Panc1 (cell line): Measurements from ENCODE around the gene TRPC3. TPM values are rescaled to one million over a fixed set of nuclear protein-coding genes. Genes with fewer than 3 reads are reported as not detected.

Experiments
- ATAC-seq: fragments of 200-7000 bp; cut with Tn5 transposase; 2 replicates; pipeline ENCODE4 v1.9.1; 2020; ENCODE audit warnings: mild to moderate bottlenecking, moderate library complexity
- BruUV-seq: library from RNA; stranded (reverse); fragments of 400-500 nt; replicated peaks from 2 replicates; lab custom pipeline; 2021; lab: Mats Ljungman, UMichigan
- CTCF ChIA-PET: fragments of 300-600 bp; sonication (Branson Sonifier 250); formaldehyde crosslinking; loops from one replicate; lab custom pipeline; 2022; ENCODE audit warnings: antibody characterized with exemption; lab: Charles Lee
- POLR2A ChIA-PET: fragments of 300-600 bp; sonication (Branson Sonifier 250); formaldehyde crosslinking; loops from one replicate; lab custom pipeline; 2022; ENCODE audit warnings: antibody characterized with exemption; lab: Charles Lee
- DNase-seq: peaks from one replicate; pipeline ENCODE4 v3.0.0-alpha.2; 2010; ENCODE audit warnings: low read depth, low spot score
- H3K27ac ChIP-seq: 2 replicates; pipeline ENCODE4 v1.5.1; 2011; ENCODE audit warnings: mild to moderate bottlenecking, low read length, inconsistent platforms
- H3K27me3 ChIP-seq: fragments of 200-500 bp; sonication (Bioruptor generic); 2 replicates; pipeline ENCODE4 v1.6.0; 2014; ENCODE audit warnings: low read length, inconsistent platforms; ENCODE audit not compliant: control insufficient read depth, insufficient read depth
- H3K36me3 ChIP-seq: fragments of 200-500 bp; sonication (Bioruptor generic); 2 replicates; pipeline ENCODE4 v1.5.1; 2014; ENCODE audit warnings: inconsistent platforms, mild to moderate bottlenecking, low read length, moderate library complexity; ENCODE audit not compliant: control insufficient read depth, insufficient read depth
- H3K4me1 ChIP-seq: 2 replicates; pipeline ENCODE4 v1.5.1; 2011; ENCODE audit warnings: inconsistent platforms, mild to moderate bottlenecking, low read length, moderate library complexity; ENCODE audit not compliant: control insufficient read depth, insufficient read depth
- H3K4me3 ChIP-seq, 2 experiments: 2 replicates each; pipeline ENCODE4 v1.5.1; 2011 to 2012; ENCODE audit warnings: low read depth in 2 of 2, low read length in 2 of 2, mild to moderate bottlenecking in 2 of 2, inconsistent platforms in 1 of 2, moderate library complexity in 1 of 2
- H3K9me3 ChIP-seq: fragments of 200-500 bp; sonication (Bioruptor generic); 2 replicates; pipeline ENCODE4 v1.5.1; 2014; ENCODE audit warnings: low read depth, mild to moderate bottlenecking, inconsistent platforms, low read length, moderate library complexity; ENCODE audit not compliant: control insufficient read depth, insufficient read depth
- CTCF ChIP-seq: fragments of 450-650 bp; IDR thresholded peaks from 2 replicates; pipeline ENCODE4 v1.5.1; 2017; ENCODE audit warnings: mild to moderate bottlenecking
- POLR2AphosphoS5 ChIP-seq: IDR thresholded peaks from 2 replicates; pipeline ENCODE4 v1.6.1; 2012; ENCODE audit warnings: mild to moderate bottlenecking, low read depth, low read length, moderate library complexity
- REST ChIP-seq, 2 experiments: IDR thresholded peaks; 2 replicates each; pipeline ENCODE4 v1.6.1; 2011 to 2012; ENCODE audit warnings: low read depth in 2 of 2, control low read depth in 1 of 2, low read length in 1 of 2, mild to moderate bottlenecking in 1 of 2, moderate library complexity in 1 of 2; ENCODE audit not compliant: insufficient read depth in 1 of 2
- SIN3A ChIP-seq: IDR thresholded peaks from 2 replicates; pipeline ENCODE4 v1.6.1; 2012; ENCODE audit warnings: low read depth, mild to moderate bottlenecking, low read length, moderate library complexity, borderline replicate concordance; ENCODE audit not compliant: insufficient read depth
- TCF7L2 ChIP-seq: IDR thresholded peaks from 2 replicates; pipeline ENCODE4 v1.6.1; 2011; ENCODE audit warnings: mild to moderate bottlenecking, low read depth, low read length, inconsistent platforms
- in situ Hi-C: cut with HindIII; loops from 2 replicates; pipeline ENCODE4 v1.10.0; 2016; ENCODE audit warnings: low sequenced_read_pairs, low pct_unique_long_range_greater_than_20kb
- intact Hi-C: fragments of 100-400 bp; cut with micrococcal nuclease; formaldehyde crosslinking; loops from one replicate; pipeline ENCODE4 v1.10.0; 2022; ENCODE audit not compliant: unreplicated experiment
- total RNA-seq: library from RNA; stranded (reverse); gene quantifications from one replicate; pipeline ENCODE4 v1.2.1, GENCODE V29; 2021; ENCODE audit not compliant: unreplicated experiment

The TRPC3 gene
- total RNA-seq, 1 experiment from 2014 or later, result 0.08 TPM

GRCh38 chr4:121851354-121851753 lies 100.5 kb downstream of the TRPC3 start:
- no peaks in the 10 kb centered on the region; the same call in 1 of the 2 replicates for H3K36me3 ChIP-seq
- intact Hi-C loops, result no loop called here
- H3K4me1 ChIP-seq, result no peaks in the 10 kb centered on the region
- ChIA-PET POLR2A (no interaction called here), CTCF (no interaction called here)
- TF ChIP-seq SIN3A (no peak), REST (IDR thresholded peaks at IDR 0.05; ENCODE audit: insufficient read depth in 1 of 2, low read depth in 2 of 2, low read length in 1 of 2) (no peak), POLR2AphosphoS5 (no peak), TCF7L2 (no peak), CTCF (no peak)
- ATAC-seq (no peak), DNase-seq (no peak)
- in situ Hi-C loops, result no loop called here
- no peak overlapping the region for H3K4me3 ChIP-seq
- no peaks in the 10 kb centered on the region for H3K9me3 ChIP-seq
- H3K27ac ChIP-seq, result no peak overlapping the region
- no peaks in the 10 kb centered on the region for H3K27me3 ChIP-seq
- BruUV-seq, result no TSS peak

GRCh38 chr4:121846662-121847061 lies 105.2 kb downstream of the TRPC3 start:
- no TSS peak for BruUV-seq
- no peaks in the 10 kb centered on the region for H3K36me3 ChIP-seq
- TF ChIP-seq SIN3A (no peak), REST (IDR thresholded peaks at IDR 0.05; ENCODE audit: insufficient read depth in 1 of 2, low read depth in 2 of 2, low read length in 1 of 2) (no peak), TCF7L2 (no peak), CTCF (no peak), POLR2AphosphoS5 (no peak)
- H3K4me3 ChIP-seq, result no peak overlapping the region
- DNase-seq, result no peak
- H3K27me3 ChIP-seq, result no peaks in the 10 kb centered on the region
- no peaks in the 10 kb centered on the region for H3K4me1 ChIP-seq
- no peak for ATAC-seq
- no peaks in the 10 kb centered on the region for H3K9me3 ChIP-seq
- intact Hi-C loops, result no loop called here
- CTCF ChIA-PET, result no interaction called here
- in situ Hi-C loops, result no loop called here
- POLR2A ChIA-PET, result no interaction called here
- no peak overlapping the region for H3K27ac ChIP-seq
